GM21526 (cell line): Measurements from ENCODE around the gene N4BP2L1.

Experiments used
- ATAC-seq: cut with Tn5 transposase; IDR thresholded peaks from one replicate; pipeline ENCODE4 v1.9.1; 2021; ENCODE audit warnings: moderate library complexity; ENCODE audit not compliant: unreplicated experiment, low FRiP score

Gene N4BP2L1

GRCh38 chr13:32432856-32433255 lies 4.9 kb upstream of the N4BP2L1 start:
- ATAC-seq: no peak

DNA sequence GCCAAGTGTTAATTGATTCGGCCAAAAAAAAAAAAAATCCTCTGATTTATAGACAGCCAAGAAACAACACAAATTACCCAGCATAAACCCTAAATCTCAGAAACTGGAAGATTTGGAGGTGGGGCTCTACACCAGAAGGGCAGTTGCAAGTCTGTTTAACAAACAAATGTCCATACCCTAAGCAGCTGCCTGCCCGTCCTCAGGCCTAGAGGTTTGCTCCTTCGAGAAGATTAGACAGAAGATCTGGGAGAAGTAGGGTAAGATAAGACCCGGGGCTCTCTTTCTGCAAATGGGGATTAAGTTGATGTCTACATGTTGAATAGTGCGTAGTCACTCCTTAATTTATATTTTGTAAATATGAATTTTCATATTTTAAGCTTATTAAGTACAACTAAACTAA lies 3.4 kb upstream of the N4BP2L1 start:
- no peak for ATAC-seq

GRCh38 chr13:32430018-32430747 lies 2.3 kb upstream of the N4BP2L1 start:
- ATAC-seq: no peak

GRCh38 chr13:32429433-32429909 lies 1.5 kb upstream of the N4BP2L1 start:
- no peak for ATAC-seq

- ATAC-seq: no peak
Measured at GRCh38 chr13:32428581-32429432, 877 bp upstream of the N4BP2L1 start.

DNA sequence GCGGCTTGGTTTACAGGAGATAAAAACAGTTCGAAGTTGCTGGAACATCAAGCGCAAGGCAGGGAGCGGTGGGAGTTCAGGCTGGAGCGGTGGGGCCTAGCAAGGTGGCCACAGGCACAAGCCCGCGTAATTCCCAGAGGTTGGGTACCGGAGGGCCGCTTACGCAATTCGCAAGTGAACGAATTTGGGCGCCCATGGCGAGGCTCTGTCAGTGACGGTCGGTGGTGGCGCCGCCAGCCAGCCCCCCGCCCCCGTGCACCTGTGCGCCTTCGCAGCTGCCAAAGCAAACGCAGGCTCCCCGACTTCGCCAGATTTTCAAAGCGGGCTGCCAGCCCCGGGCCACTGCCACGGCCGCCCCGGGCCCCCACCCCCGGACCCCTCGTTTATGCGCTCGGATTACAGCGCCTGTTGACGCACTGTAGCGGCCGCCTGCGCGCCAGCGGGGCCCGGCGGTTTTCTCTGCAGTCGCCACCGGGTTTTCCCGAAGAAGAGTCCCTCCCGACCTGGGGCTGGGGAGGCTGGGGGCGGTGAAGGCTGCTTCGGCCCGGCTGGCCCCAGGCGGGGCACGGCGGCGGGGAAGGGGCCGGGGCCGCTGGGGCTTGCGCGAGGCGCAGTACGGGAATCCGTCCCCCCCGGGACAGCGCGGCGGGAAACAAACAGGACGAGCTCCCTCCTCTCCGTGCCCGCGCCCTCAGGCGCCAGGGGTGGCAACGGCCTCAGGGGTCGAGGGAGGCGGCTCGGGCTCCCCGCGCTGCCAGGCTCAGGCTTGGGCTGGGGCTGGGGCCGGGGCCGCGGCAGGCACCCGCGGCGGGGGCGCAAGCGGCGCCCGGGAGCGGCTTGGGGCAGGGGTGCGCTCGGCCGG lies 709 bp downstream of the N4BP2L1 start:
- ATAC-seq: peak; percentile 28

DNA sequence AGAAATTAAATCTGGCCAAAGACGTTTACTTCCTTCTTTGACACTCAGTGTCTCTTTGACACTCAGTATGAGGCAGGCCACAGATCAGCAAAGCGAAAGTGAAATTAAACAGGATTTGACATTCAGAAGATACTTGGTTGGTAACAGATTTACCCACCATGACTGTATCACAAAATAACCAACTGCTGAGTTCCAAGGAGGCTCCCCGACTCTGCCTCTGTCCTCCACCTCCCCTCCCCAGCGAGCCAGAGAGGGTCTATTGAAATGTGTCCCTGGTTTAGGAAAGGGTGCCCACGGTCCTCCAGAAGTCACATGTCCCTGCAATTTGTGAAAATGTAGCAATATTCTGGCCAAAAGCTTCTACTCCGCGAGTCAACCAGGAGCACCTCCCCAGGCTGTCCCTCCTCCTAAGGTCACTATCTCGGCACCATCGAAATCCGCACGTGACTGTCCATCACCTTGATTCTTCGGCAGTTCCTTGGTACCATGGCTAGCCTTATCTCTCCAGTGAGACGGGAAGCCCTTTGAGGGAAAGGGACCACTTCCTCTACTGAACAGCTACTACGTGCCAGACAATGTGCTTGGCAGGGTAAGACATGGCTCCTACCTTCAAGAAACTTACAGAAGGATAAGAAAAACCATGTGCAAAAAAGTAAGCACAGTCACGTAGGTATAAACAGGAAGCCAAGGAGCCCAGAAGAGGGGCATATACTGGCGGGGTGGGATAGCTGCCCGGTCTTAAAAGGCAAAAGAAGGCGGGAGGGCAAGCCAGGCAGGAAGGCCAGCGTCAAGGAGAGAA lies 1.5 kb downstream of the N4BP2L1 start:
- peak; percentile 34 for ATAC-seq

DNA sequence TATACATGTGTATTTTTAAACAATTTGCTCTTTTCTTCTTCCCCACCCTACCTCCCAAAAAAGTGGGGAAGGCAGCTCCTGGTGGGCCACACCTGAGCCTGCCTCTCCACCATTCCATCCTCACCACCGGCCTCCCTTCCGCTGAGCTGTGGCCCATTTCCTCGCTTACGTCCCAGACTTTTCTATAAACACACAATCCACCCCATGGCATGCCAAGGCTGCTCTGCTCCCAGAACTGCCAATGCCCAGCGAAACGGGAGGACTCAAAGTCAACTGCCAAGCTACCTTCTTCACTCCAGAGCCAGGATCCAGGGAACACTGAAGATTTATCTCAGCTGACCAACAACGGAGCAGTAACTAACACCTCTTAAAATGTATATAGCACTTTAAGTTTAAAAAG lies 2.8 kb downstream of the N4BP2L1 start:
- no peak for ATAC-seq

GRCh38 chr13:32423592-32423991 lies 4.3 kb downstream of the N4BP2L1 start:
- ATAC-seq: no peak

- ATAC-seq: no peak
Measured at GRCh38 chr13:32419862-32420261, 8.1 kb downstream of the N4BP2L1 start.

DNA sequence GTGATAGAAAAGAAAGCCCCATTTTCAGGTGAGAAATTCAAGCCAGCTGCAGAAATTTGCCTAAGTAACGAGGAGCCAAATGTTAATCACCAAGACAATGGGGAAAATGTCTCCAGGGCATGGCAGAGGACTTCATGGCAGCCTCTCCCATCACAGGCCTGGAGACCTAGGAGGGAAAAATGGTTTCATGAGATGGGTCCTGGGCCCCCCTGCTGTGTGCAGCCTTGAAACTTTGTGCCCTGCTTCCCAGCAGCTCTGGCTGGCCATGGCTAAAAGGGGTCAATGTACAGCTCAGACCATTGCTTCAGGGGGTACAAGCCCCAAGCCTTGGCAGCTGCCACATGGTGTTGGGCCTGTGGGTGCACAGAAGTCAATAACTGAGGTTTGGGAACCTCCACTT lies 9.9 kb downstream of the N4BP2L1 start:
- ATAC-seq: no peak

DNA sequence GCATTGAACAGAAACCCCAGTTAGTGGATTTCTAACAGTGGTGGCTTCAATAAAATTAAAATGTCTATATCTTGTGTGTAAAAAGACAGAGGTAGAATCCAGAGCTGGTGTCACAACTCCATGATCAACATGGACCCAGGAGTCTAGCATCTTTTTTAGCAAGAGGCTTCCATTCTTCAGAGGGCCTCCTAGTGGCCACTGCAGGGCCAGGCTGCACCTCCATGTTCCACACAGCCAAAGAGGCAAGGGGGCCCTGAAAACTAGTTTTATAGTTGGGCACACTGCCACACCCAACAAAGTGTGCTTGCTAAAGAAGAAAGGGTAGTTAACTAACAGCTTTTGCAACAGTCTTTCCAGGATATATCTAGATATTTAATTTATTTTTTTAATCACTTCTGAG lies 12.9 kb downstream of the N4BP2L1 start:
- no peak for ATAC-seq

DNA sequence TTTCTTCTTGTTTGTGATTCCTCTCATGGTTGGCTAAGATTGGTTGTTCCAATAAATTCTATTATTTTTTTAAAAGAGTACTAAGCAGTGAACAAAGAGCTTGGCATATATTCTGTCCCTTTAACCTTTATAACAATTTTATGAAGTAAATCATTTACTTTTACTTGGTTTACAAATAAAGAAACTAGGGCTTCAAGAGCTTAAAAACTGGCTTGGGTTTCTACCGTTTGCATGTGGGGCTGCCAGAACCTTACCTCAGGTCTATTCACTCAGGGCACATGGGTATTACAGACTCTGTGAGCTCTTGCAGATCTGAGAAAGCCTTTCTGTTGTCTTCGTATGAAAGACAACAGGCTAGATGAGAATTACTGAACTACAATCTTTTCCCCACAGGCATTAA lies 13.3 kb downstream of the N4BP2L1 start:
- ATAC-seq: no peak

DNA sequence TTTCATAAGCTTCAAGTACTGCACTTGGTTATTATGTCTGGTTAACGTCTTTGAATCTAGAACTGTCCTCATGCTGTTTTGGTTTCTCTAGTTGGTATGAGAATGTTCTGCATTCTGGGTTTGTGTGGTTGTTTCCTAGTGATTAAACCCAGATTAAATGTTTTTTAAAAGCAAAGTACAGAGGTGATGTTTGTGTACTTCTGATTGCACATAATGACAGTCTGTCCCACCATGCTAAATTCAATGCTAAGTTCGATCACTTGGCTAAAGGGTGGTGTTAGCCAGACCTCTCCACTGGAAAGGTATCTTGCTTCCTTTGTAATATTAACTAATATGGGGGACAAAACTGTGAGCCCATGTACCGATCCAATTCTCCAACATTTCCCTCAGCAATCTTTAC lies 14.6 kb downstream of the N4BP2L1 start:
- ATAC-seq: no peak

DNA sequence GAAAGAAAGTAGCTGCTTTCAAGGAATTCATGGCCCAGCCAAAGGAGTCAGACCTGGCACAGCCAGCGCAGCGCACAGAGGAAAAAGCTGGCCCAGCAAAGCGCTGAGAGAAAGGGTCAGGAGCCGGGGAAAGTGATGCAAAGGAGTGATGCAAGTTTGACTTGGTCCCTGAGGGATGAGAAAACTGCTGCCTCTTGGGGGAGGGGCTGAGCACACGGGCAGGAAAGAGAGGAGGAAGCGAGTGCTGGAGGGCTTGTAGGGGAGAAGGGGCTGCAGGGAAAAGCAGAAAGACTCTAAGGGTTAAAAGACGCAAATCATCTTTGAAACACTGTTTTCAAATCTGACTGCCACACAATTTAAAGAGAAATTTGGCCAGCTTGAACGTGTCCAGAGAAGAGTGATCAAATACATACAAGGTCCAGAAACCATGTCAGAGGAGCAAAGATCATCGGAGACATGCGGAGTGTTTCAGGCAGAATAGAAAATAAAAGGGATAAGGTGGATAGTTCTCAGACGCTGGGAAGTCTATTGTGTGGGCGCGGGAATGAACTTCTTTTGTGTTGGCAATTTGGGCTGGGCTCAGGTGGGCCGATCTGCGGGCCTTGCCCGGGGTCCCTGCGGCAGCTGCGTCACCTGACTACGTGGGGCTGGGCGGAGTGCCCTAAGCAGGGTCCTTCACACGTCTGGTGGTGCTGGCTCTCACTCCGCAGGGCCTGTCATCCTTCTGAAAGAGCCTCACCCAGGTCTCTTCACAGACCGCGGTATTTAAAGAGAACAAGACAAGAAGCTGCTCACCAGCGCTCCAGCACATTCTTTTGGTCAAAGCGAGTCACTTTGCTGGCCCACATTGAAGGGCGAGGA lies 18.1 kb downstream of the N4BP2L1 start:
- ATAC-seq: no peak

GRCh38 chr13:32409001-32409313 lies 19.0 kb downstream of the N4BP2L1 start:
- ATAC-seq: no peak

- ATAC-seq: no peak
Measured at GRCh38 chr13:32408296-32409000, 19.5 kb downstream of the N4BP2L1 start.

GRCh38 chr13:32407854-32408253 lies 20.1 kb downstream of the N4BP2L1 start:
- no peak for ATAC-seq

GRCh38 chr13:32403108-32403507 lies 24.8 kb downstream of the N4BP2L1 start:
- ATAC-seq: no peak
